GM12873 (cell line): Measurements from ENCODE around the gene GMFB.

Experiments used
- TF ChIP-seq, protein P1 (sequence below): IDR thresholded peaks from 2 replicates; pipeline ENCODE4 v1.5.1; 2012; ENCODE audit warnings: low read depth, mild to moderate bottlenecking, moderate library complexity, low read length, control low read depth; ENCODE audit not compliant: insufficient read depth; ENCODE audit errors: missing control alignments

The GMFB gene

GRCh38 chr14:54493293-54493692, 4.5 kb upstream of the GMFB start:
- TF ChIP-seq, protein P1, sequence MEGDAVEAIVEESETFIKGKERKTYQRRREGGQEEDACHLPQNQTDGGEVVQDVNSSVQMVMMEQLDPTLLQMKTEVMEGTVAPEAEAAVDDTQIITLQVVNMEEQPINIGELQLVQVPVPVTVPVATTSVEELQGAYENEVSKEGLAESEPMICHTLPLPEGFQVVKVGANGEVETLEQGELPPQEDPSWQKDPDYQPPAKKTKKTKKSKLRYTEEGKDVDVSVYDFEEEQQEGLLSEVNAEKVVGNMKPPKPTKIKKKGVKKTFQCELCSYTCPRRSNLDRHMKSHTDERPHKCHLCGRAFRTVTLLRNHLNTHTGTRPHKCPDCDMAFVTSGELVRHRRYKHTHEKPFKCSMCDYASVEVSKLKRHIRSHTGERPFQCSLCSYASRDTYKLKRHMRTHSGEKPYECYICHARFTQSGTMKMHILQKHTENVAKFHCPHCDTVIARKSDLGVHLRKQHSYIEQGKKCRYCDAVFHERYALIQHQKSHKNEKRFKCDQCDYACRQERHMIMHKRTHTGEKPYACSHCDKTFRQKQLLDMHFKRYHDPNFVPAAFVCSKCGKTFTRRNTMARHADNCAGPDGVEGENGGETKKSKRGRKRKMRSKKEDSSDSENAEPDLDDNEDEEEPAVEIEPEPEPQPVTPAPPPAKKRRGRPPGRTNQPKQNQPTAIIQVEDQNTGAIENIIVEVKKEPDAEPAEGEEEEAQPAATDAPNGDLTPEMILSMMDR = peak; percentile 16

DNA sequence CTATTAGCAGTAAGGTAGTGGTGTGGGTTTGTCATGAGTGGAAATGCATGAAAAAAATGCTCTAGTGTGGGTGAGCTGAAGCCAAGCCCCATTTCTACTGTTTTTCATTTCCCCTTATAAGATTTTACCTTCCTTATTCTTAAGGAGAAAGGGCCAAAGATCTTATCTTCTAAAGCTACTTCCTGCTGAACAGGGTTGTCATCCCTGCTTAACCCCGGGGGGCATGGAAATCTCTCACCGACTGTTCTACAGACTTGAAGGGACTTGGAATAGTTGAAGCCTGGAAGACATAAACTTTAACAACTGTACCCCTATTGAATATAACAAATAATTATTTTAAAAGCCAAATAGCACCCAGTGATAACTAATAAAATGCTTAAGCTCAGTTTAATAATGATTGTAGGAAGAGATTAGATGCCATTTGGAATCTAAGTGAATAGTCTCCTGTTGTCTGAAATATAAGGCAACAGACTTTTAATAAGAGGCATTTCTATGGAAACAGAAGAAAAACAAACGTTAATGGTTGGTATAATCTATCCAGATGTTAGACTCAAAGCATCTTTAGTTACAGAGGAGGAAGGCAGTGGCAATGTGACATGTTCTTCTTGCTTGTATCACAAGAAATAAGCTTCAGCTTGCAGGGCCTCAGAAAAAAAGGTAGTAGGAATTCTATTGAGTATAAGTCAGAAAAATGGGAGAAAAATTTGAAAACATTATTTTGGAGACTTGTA, 1.8 kb upstream of the GMFB start:
- TF ChIP-seq, protein P1 = no peak

DNA sequence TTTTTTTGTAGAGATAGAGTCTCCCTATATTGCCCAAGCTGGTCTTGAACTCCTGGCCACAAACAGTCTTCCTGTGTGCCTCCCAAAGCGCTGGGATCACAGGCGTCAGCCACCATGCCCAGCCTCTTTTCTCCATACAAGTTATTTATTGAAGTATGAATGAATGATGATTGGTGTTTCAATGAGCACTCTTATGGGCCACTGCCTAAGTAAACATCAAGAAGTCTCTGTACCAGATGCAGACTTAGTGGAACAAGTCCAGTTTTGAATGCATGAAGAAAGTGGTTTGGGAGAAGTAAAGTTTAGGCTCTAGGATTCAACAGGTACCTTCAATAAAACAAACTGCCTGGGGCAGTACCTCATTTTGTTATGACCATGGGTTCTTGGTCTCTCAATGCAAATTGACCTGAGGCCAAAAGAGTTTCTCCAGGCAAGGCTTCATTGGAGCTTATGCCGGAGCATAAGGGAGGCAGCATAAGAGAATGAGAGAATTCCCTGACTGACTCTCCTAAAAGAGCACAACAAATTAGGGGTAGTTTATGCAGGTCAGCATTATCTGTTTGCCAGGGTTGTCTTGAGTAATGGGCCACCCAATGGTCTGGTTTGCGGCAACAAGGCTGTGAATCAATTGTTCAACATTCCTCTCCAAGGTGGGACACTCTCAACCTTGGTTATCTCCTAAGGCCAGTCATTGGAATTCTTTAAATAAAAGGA, 1.1 kb upstream of the GMFB start:
- TF ChIP-seq, protein P1 = no peak

- TF ChIP-seq, protein P1 = no peak
Observed at GRCh38 chr14:54489318-54489683, 521 bp upstream of the GMFB start.

GRCh38 chr14:54488318-54488645, 498 bp downstream of the GMFB start:
- TF ChIP-seq, protein P1 = peak; percentile 31

DNA sequence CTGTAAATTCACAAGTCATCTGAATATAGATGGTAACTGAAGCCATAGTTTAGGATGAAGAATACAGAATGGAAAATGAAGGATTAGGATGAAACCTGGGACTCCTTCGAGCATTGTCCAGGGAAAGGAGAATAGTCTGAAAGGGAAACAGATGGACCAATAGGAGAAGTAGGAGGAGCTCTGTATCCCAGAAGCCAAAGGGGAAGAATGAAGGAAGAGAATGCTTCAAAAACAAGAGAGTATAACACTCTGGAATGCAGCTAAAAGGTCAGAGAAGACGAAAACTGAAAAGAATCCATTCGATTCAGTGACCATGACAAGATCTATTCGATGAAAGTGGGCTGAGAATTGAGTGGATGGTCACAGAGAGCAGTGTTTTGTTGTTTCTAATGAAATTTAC, 1.0 kb downstream of the GMFB start:
- TF ChIP-seq, protein P1 = no peak

DNA sequence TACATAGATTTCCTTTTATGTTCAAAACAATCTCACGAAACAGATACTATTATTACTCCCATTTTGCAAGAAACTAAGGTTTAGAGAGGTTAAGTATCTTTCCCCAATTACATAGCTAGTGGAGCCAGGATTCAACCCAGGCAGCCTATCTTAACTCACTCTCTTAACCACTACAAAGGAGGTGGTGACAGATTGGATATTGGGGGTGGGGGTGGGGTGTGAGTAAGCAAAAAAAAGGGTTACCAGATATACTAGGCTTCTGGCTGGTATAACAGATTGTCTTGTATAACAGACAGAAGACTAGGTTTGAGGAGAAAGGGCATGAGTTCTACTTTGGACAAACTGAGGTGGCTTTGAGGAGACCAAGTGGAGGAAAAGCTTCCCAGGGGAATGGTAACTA, 2.1 kb downstream of the GMFB start:
- TF ChIP-seq, protein P1 = no peak
